HG03565 (cell line): ENCODE data around the gene MCRS1.
"Not testable (repeated sequence)": the region's sequence is repeated elsewhere in the genome, so short reads cannot be mapped to it uniquely, and the experiment has no call there.

ENCODE experiments used
- ATAC-seq: cut with Tn5 transposase; IDR thresholded peaks from one replicate; pipeline ENCODE4 v1.9.1; 2021; ENCODE audit warnings: mild to moderate bottlenecking, moderate library complexity; ENCODE audit not compliant: unreplicated experiment

Gene MCRS1, protein sequence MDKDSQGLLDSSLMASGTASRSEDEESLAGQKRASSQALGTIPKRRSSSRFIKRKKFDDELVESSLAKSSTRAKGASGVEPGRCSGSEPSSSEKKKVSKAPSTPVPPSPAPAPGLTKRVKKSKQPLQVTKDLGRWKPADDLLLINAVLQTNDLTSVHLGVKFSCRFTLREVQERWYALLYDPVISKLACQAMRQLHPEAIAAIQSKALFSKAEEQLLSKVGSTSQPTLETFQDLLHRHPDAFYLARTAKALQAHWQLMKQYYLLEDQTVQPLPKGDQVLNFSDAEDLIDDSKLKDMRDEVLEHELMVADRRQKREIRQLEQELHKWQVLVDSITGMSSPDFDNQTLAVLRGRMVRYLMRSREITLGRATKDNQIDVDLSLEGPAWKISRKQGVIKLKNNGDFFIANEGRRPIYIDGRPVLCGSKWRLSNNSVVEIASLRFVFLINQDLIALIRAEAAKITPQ

GRCh38 chr12:49567611-49568441, at the start of gene MCRS1:
MCRS1 (minus strand) TSS chr12:49568142; CDS start chr12:49566731, 1,411 bp downstream.
- peak; percentile 74 for ATAC-seq

GRCh38 chr12:49616533-49617219, 48.7 kb upstream of the MCRS1 start:
- ATAC-seq = no peak

- no peak for ATAC-seq
These were observed 47.8 kb upstream of the MCRS1 start for GRCh38 chr12:49615725-49616124.

DNA sequence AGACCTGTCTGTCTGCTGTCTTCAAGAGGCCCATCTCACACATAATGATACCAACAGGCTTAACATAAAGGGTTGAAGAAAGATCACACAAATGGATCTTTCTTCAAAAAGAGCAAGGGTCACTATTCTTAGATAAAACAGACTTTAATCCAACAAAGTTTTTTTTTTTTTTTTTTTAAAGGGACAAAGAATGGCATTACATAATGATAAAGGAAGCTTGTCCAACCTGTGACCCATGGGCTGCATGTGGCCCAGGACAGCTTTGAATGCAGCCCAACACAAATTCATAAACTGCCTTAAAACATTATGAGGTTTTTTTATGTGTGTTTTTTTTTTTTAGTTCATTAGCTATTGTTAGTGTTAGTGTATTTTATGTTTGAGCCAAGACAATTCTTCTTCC, 44.3 kb upstream of the MCRS1 start:
- ATAC-seq = no peak

DNA sequence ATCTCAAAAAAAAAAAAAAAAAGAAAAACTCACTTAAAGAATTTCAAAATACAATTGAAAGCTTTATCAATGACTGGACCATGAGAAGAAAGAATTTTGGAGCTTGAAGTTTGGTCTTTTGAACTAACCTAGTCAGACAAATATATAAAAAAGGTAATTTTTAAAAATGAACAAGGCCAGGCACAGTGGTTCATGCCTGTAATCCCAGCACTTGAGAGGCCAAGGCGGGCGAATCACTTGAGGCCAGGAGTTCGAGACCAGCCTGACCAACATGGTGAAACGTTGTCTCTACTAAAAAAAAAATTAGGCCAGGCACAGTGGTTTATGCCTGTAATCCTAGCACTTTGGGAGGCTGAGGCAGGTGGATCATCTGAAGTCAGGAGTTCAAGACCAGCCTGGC, 42.8 kb upstream of the MCRS1 start:
- not testable (repeated sequence) for ATAC-seq

DNA sequence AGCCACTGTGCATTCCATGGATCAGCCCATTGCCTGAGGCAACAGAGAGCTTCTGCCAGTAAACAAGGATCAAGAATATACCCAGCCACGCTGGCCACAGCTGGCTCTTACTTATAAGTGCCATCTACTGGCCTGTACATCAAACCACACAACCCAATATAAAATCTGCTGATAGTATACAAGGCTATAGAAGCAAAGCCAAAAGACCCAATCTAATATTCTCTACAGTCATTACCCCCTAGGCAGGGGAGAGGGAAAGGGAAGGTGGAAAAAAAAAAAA, 41.9 kb upstream of the MCRS1 start:
- no peak for ATAC-seq

GRCh38 chr12:49609059-49609874, 41.3 kb upstream of the MCRS1 start:
- ATAC-seq = no peak

DNA sequence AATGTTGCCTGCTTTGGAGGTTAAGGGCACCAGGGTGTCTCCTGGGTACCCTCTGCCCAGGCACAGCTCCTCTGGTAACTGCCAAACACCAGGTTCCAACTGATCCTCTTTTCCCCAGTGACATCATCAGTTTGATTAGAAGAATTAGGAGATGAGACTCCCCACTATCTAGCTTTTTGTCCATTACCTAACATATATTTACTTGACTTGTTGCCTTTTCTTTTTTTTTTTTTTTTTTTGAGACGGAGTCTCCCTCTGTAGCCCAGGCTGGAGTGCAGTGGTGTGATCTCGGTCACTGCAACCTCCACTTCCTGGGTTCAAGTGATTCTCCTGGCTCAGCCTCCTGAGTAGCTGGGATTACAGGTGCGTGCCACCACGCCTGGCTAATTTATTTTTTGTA, 37.6 kb upstream of the MCRS1 start, which contains the start of gene FAM186B:
Gene FAM186B (minus strand): TSS at position 101 of the 400 bp plus-strand sequence. CDS start 162 bp downstream, outside the sequence.
- not testable (repeated sequence) for ATAC-seq

DNA sequence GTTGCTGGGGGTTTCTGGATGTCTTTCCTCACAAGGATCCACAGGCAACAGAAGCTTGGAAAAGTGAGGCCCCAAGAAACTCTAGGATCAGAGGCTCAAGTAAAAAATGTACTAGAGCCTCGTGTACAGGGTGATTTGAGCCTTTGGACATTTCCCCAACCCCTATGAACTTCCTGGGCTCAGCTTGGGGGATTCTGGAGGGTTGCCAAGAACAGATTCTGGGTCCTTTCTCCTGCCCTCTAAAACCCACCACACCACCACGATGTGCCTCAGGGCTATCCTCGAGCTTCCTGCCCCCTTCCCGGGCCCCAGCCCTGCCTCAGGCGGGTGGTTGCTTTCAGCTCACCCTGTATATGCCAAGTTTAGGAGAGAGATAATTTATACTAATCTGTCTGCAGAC, 36.9 kb upstream of the MCRS1 start:
- ATAC-seq = no peak

GRCh38 chr12:49603721-49604120, 35.8 kb upstream of the MCRS1 start:
- ATAC-seq = no peak

GRCh38 chr12:49599961-49600360, 32.0 kb upstream of the MCRS1 start:
- ATAC-seq = no peak

DNA sequence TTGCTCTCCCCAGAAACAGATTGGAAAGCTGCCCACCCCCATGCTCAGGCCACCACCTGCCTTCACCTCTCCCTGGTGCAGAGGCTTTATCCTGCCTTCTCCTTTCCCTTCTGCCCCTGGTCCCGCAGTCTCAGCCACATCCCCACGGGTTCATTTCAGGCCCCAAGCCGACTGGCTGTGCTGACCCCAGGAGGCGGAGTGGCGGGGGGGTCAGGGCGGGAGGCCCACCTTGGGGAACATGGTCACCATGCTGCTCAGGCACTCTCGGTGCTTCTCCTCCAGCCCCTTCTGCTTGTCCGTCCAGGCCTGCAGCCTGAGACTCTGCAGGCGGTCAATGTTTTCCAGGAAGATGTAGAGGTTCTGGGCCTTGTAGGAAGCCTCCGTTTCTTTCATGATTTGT, 30.6 kb upstream of the MCRS1 start:
- ATAC-seq = no peak

- no peak for ATAC-seq
These were observed 21.0 kb upstream of the MCRS1 start for GRCh38 chr12:49588721-49589516.

- ATAC-seq = no peak
These were observed 20.3 kb upstream of the MCRS1 start for GRCh38 chr12:49588281-49588680.

- ATAC-seq = no peak
These were observed 19.4 kb upstream of the MCRS1 start for GRCh38 chr12:49587174-49587908.

DNA sequence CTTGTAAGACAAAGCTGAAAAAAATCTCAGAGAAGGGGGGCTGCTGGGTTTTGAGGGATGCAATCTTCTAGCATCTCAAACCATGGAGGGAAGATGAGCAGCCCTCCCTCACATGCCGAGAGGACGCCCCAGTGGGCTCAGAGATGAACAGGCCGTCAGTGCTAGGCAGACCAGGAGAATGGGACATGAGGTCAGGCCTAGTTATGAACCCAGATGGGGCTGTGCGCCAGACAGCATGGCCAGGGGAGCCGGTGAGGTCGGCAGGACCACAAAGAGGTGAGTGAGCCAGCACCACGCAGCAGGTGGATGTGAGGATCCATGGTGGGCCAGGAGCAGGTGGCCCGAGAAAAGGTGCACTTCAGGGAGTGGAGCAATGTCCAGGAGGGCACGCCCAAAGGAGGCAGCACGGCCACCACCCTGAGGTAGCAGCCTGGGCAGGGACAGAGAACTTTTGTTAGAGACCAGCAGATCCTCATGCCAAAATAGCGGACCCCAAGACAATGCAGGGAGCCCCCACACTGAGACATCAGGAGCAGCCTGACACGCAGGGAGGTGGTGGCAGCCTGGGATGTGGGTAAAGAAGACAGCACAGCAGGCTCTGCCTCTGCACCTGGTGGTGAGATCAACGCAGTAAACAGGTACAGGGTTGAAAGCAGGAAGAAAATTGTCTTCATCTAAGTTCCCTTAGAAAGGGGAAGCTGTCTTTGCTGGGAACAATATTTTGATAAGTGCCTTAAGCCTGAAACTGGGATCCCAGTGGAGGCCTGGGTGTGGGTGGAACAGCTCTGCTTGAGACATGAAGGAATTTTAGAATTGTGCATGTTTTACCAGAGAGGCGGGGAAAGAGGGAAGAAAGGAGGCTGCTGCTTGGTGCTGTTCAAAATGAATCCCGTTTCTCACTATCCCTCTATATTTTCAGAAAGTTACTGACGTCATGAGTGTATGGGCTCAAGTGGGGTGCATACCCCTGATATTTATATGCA, 17.8 kb upstream of the MCRS1 start:
- ATAC-seq = no peak

GRCh38 chr12:49584591-49584990, 16.6 kb upstream of the MCRS1 start:
- ATAC-seq = no peak
